Erythroblast (primary cell): ENCODE measurements around the gene CD1C.

ENCODE experiments used
- GATA1 ChIP-seq: IDR thresholded peaks from 2 replicates; pipeline ENCODE4 v1.6.1; 2011; ENCODE audit warnings: low read depth, mild to moderate bottlenecking, control low read depth, low read length, moderate library complexity
- POLR2A ChIP-seq: IDR thresholded peaks from 2 replicates; pipeline ENCODE4 v1.6.1; 2011; ENCODE audit warnings: mild to moderate bottlenecking, low read length

DNA sequence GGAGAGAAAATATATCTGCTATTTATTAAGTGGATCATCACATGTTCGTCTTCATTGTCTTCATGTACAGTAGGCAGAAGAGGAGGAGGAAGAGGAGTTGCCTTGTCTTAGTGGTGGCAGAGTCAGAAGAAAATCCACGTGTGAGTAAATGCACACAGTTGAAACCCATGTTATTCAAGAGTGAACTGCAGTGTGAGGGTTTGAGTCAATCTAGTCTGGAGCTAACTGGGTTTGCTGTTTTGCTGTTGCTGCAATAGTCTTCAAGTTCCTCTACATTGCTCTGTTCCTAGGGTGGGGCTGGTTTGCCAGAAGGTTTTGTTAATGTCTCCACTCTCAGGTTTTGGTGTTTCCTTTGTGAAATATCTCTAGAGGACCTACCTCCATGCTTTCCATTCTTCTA, 38.6 kb upstream of the CD1C start:
- TF ChIP-seq POLR2A (no peak), GATA1 (no peak)
